CD8-positive, alpha-beta memory T cell (primary cell): Measurements from ENCODE around the gene IPPK. TPM values are rescaled to one million over a fixed set of nuclear protein-coding genes. Genes with fewer than 3 reads are reported as not detected.
A peak's percentile ranks its signal among the peaks of the same experiment; 100 is the strongest.

Experiments used
- CTCF ChIA-PET: fragments of 350-600 bp; sonication (Branson Sonifier 250); formaldehyde crosslinking; loops from one replicate; lab custom pipeline; 2021; ENCODE audit warnings: antibody characterized with exemption; lab: Charles Lee
- POLR2A ChIA-PET: fragments of 350-600 bp; sonication (Branson Sonifier 250); formaldehyde crosslinking; loops from one replicate; lab custom pipeline; 2021; ENCODE audit warnings: antibody characterized with exemption; lab: Charles Lee
- DNase-seq, 5 donors: peaks; one replicate each; pipeline versions ENCODE4 v3.0.0 to v3.0.0-alpha.2; 2020 to 2022; ENCODE audit warnings: mixed read lengths in 1 of 5
- H3K27ac ChIP-seq: one replicate; pipeline ENCODE4 v1.7.0; 2013; ENCODE audit warnings: low read depth, mild to moderate bottlenecking, low read length, moderate library complexity
- H3K27me3 ChIP-seq: 2 replicates; pipeline ENCODE4 v1.7.0; 2013; ENCODE audit warnings: low read length, mild to moderate bottlenecking; ENCODE audit not compliant: insufficient read depth, poor library complexity, severe bottlenecking
- H3K36me3 ChIP-seq: 2 replicates; pipeline ENCODE4 v1.7.0; 2013; ENCODE audit warnings: mild to moderate bottlenecking, low read length, moderate library complexity; ENCODE audit not compliant: insufficient read depth
- H3K4me1 ChIP-seq: 2 replicates; pipeline ENCODE4 v1.7.0; 2013; ENCODE audit warnings: mild to moderate bottlenecking, low read length, moderate library complexity; ENCODE audit not compliant: insufficient read depth
- H3K4me3 ChIP-seq: 2 replicates; pipeline ENCODE4 v1.7.0; 2013; ENCODE audit warnings: mild to moderate bottlenecking, low read length
- H3K9me3 ChIP-seq: 2 replicates; pipeline ENCODE4 v1.7.0; 2013; ENCODE audit warnings: mild to moderate bottlenecking, low read length
- H3K27ac Mint-ChIP-seq, 8 donors: one replicate each; pipeline ENCODE4 v1.8.0; 2020 to 2021; ENCODE audit warnings: mixed read lengths in 8 of 8, mild to moderate bottlenecking in 6 of 8, inconsistent platforms in 3 of 8, moderate library complexity in 3 of 8
- H3K27me3 Mint-ChIP-seq, 2 donors: one replicate each; pipeline ENCODE4 v1.8.0; 2020 to 2021; ENCODE audit warnings: mixed read lengths in 2 of 2, mild to moderate bottlenecking in 1 of 2, moderate library complexity in 1 of 2
- H3K36me3 Mint-ChIP-seq, 3 donors: one replicate each; pipeline ENCODE4 v1.8.0; 2020 to 2021; ENCODE audit warnings: mixed read lengths in 3 of 3, inconsistent platforms in 1 of 3, mild to moderate bottlenecking in 1 of 3
- H3K4me1 Mint-ChIP-seq, 3 donors: one replicate each; pipeline ENCODE4 v1.8.0; 2020 to 2021; ENCODE audit warnings: mixed read lengths in 3 of 3, inconsistent platforms in 1 of 3, mild to moderate bottlenecking in 1 of 3
- H3K4me3 Mint-ChIP-seq, 7 donors: one replicate each; pipeline ENCODE4 v1.8.0; 2020 to 2021; ENCODE audit warnings: mixed read lengths in 7 of 7, mild to moderate bottlenecking in 6 of 7, moderate library complexity in 4 of 7, inconsistent platforms in 2 of 7
- H3K9me3 Mint-ChIP-seq, 5 donors: one replicate each; pipeline ENCODE4 v1.8.0; 2020 to 2022; ENCODE audit warnings: mixed read lengths in 5 of 5, mild to moderate bottlenecking in 3 of 5, moderate library complexity in 2 of 5, inconsistent platforms in 1 of 5
- polyA plus RNA-seq: library from polyadenylated mRNA; unstranded; fragments of 300-500 nt; fragmentation: Illumina TruSeq; gene quantifications from one replicate; pipeline ENCODE4 v1.2.3, GENCODE V29; 2021
- total RNA-seq, 2 experiments: library from RNA; stranded (reverse); gene quantifications; one replicate each; pipeline ENCODE4 v1.2.3, GENCODE V29; 2021

The IPPK gene
- total and polyA plus RNA-seq, 3 experiments from 2014 or later: 9.2 to 13.7 (median 13.5) TPM

GRCh38 chr9:92661127-92661526, 8.8 kb downstream of the IPPK start:
- no peak for DNase-seq
- Mint-ChIP-seq H3K9me3 (no peaks in the 10 kb centered on the region), H3K4me3 (no peak overlapping the region), H3K27me3 (no peaks in the 10 kb centered on the region), H3K27ac (peak overlapping the region in 1 of 8 donors; percentile 70), H3K4me1 (peaks cover 33 to 61% (median 55%) of the 10 kb centered on the region in 3 donors), H3K36me3 (peaks cover 0 to 46% (median 1%) of the 10 kb centered on the region in 3 donors)
- no peaks in the 10 kb centered on the region for H3K36me3 ChIP-seq
- no peaks in the 10 kb centered on the region for H3K9me3 ChIP-seq
- H3K27ac ChIP-seq: no peak overlapping the region
- peaks cover 20% of the 10 kb centered on the region for H3K4me1 ChIP-seq
- CTCF ChIA-PET: no interaction called here
- H3K4me3 ChIP-seq: no peak overlapping the region
- POLR2A ChIA-PET: no interaction called here
- H3K27me3 ChIP-seq: no peaks in the 10 kb centered on the region

GRCh38 chr9:92660266-92660665, 9.7 kb downstream of the IPPK start:
- Histone ChIP-seq H3K27ac (no peak overlapping the region), H3K4me1 (peaks cover 15% of the 10 kb centered on the region), H3K9me3 (no peaks in the 10 kb centered on the region), H3K4me3 (no peak overlapping the region), H3K36me3 (no peaks in the 10 kb centered on the region), H3K27me3 (no peaks in the 10 kb centered on the region)
- Mint-ChIP-seq H3K9me3 (no peaks in the 10 kb centered on the region), H3K4me3 (no peak overlapping the region), H3K36me3 (peaks cover 0 to 50% (median 4%) of the 10 kb centered on the region in 3 donors), H3K27ac (peak overlapping the region in 1 of 8 donors; percentile 61), H3K27me3 (no peaks in the 10 kb centered on the region), H3K4me1 (peaks cover 27 to 55% (median 48%) of the 10 kb centered on the region in 3 donors)
- CTCF ChIA-PET: no interaction called here
- DNase-seq: no peak
- POLR2A ChIA-PET: no interaction called here

GRCh38 chr9:92659601-92660000, 10.3 kb downstream of the IPPK start:
- H3K4me1 ChIP-seq: peaks cover 8% of the 10 kb centered on the region
- H3K4me3 Mint-ChIP-seq: no peak overlapping the region
- no peak overlapping the region for H3K27ac Mint-ChIP-seq
- CTCF ChIA-PET: no interaction called here
- peaks cover 21 to 49% (median 41%) of the 10 kb centered on the region in 3 donors for H3K4me1 Mint-ChIP-seq
- no peaks in the 10 kb centered on the region for H3K36me3 ChIP-seq
- H3K36me3 Mint-ChIP-seq: peaks cover 0 to 56% (median 7%) of the 10 kb centered on the region in 3 donors
- DNase-seq: no peak
- no peaks in the 10 kb centered on the region for H3K9me3 Mint-ChIP-seq
- no peak overlapping the region for H3K4me3 ChIP-seq
- H3K27me3 Mint-ChIP-seq: no peaks in the 10 kb centered on the region
- H3K27ac ChIP-seq: no peak overlapping the region
- no peaks in the 10 kb centered on the region for H3K9me3 ChIP-seq
- no peaks in the 10 kb centered on the region for H3K27me3 ChIP-seq
- POLR2A ChIA-PET: no interaction called here

GRCh38 chr9:92658611-92659010, 11.3 kb downstream of the IPPK start:
- Mint-ChIP-seq H3K9me3 (no peaks in the 10 kb centered on the region), H3K27ac (peak overlapping the region in 1 of 8 donors; percentile 89), H3K36me3 (peaks cover 0 to 65% (median 7%) of the 10 kb centered on the region in 3 donors), H3K27me3 (no peaks in the 10 kb centered on the region), H3K4me1 (peaks cover 14 to 39% (median 33%) of the 10 kb centered on the region in 3 donors), H3K4me3 (no peak overlapping the region)
- CTCF ChIA-PET: no interaction called here
- Histone ChIP-seq H3K9me3 (no peaks in the 10 kb centered on the region), H3K36me3 (no peaks in the 10 kb centered on the region), H3K27ac (no peak overlapping the region), H3K4me1 (no peaks in the 10 kb centered on the region), H3K4me3 (no peak overlapping the region), H3K27me3 (no peaks in the 10 kb centered on the region)
- POLR2A ChIA-PET: no interaction called here
- no peak for DNase-seq

- Histone ChIP-seq H3K4me3 (no peak overlapping the region), H3K9me3 (no peaks in the 10 kb centered on the region), H3K27me3 (no peaks in the 10 kb centered on the region), H3K27ac (no peak overlapping the region), H3K36me3 (no peaks in the 10 kb centered on the region), H3K4me1 (no peaks in the 10 kb centered on the region)
- H3K4me3 Mint-ChIP-seq: no peak overlapping the region
- peaks cover 0 to 64% (median 7%) of the 10 kb centered on the region in 3 donors for H3K36me3 Mint-ChIP-seq
- no peak for DNase-seq
- ChIA-PET POLR2A (no interaction called here), CTCF (no interaction called here)
- peaks cover 10 to 34% (median 28%) of the 10 kb centered on the region in 3 donors for H3K4me1 Mint-ChIP-seq
- H3K9me3 Mint-ChIP-seq: no peaks in the 10 kb centered on the region
- H3K27me3 Mint-ChIP-seq: no peaks in the 10 kb centered on the region
- peak overlapping the region in 1 of 8 donors; percentile 89 for H3K27ac Mint-ChIP-seq
These were observed 11.8 kb downstream of the IPPK start for GRCh38 chr9:92658176-92658575.

GRCh38 chr9:92657296-92658094, 12.4 kb downstream of the IPPK start:
- H3K4me3 Mint-ChIP-seq: no peak overlapping the region
- CTCF ChIA-PET: no interaction called here
- peaks cover 0 to 65% (median 8%) of the 10 kb centered on the region in 3 donors for H3K36me3 Mint-ChIP-seq
- H3K27ac ChIP-seq: no peak overlapping the region
- no peaks in the 10 kb centered on the region for H3K4me1 ChIP-seq
- no peaks in the 10 kb centered on the region for H3K9me3 ChIP-seq
- H3K27me3 Mint-ChIP-seq: no peaks in the 10 kb centered on the region
- no peaks in the 10 kb centered on the region for H3K27me3 ChIP-seq
- peak overlapping the region in 3 of 8 donors; percentile 19 to 74 (median 58) for H3K27ac Mint-ChIP-seq
- DNase-seq: no peak
- peaks cover 12 to 28% (median 25%) of the 10 kb centered on the region in 3 donors for H3K4me1 Mint-ChIP-seq
- H3K4me3 ChIP-seq: no peak overlapping the region
- no peaks in the 10 kb centered on the region for H3K36me3 ChIP-seq
- POLR2A ChIA-PET: no interaction called here
- H3K9me3 Mint-ChIP-seq: no peaks in the 10 kb centered on the region

GRCh38 chr9:92656537-92656925, 13.4 kb downstream of the IPPK start:
- no peak for DNase-seq
- Histone ChIP-seq H3K4me1 (no peaks in the 10 kb centered on the region), H3K4me3 (no peak overlapping the region), H3K36me3 (no peaks in the 10 kb centered on the region), H3K9me3 (no peaks in the 10 kb centered on the region), H3K27me3 (no peaks in the 10 kb centered on the region), H3K27ac (no peak overlapping the region)
- Mint-ChIP-seq H3K27me3 (no peaks in the 10 kb centered on the region), H3K4me3 (no peak overlapping the region), H3K27ac (no peak overlapping the region), H3K9me3 (no peaks in the 10 kb centered on the region), H3K36me3 (peaks cover 0 to 66% (median 8%) of the 10 kb centered on the region in 3 donors), H3K4me1 (peaks cover 8 to 21% (median 20%) of the 10 kb centered on the region in 3 donors)
- ChIA-PET CTCF (no interaction called here), POLR2A (no interaction called here)

- ChIA-PET POLR2A (no interaction called here), CTCF (no interaction called here)
- Histone ChIP-seq H3K27ac (no peak overlapping the region), H3K9me3 (no peaks in the 10 kb centered on the region), H3K4me1 (no peaks in the 10 kb centered on the region), H3K4me3 (no peak overlapping the region), H3K36me3 (no peaks in the 10 kb centered on the region), H3K27me3 (no peaks in the 10 kb centered on the region)
- Mint-ChIP-seq H3K27ac (peak overlapping the region in 1 of 8 donors; percentile 51), H3K4me3 (no peak overlapping the region), H3K9me3 (no peaks in the 10 kb centered on the region), H3K36me3 (peaks cover 0 to 69% (median 8%) of the 10 kb centered on the region in 3 donors), H3K4me1 (peaks cover 6 to 17% (median 17%) of the 10 kb centered on the region in 3 donors), H3K27me3 (no peaks in the 10 kb centered on the region)
- DNase-seq: no peak
These were observed 13.9 kb downstream of the IPPK start for GRCh38 chr9:92655896-92656536.
